Keratinocyte (primary cell): Measurements from ENCODE around the gene FAM72C.
"Not testable (repeated sequence)": the region's sequence is repeated elsewhere in the genome, so short reads cannot be mapped to it uniquely, and the experiment has no call there.

Experiments used
- CTCF ChIP-seq, 3 experiments: IDR thresholded peaks in 1 of 3; conservative IDR thresholded peaks in 1 of 3; optimal IDR thresholded peaks in 1 of 3; 2 replicates in 2 of 3; 3 replicates in 1 of 3; pipeline versions ENCODE3 to v1.5.1; 2011; ENCODE audit warnings: low read length in 3 of 3, mild to moderate bottlenecking in 3 of 3, moderate library complexity in 2 of 3, control low read depth in 1 of 3, inconsistent platforms in 1 of 3; ENCODE audit not compliant: insufficient read depth in 2 of 3; ENCODE audit errors: extremely low read depth in 1 of 3
- EZH2 ChIP-seq: IDR thresholded peaks from one replicate; pipeline ENCODE4 v1.6.1; 2012; ENCODE audit warnings: inconsistent platforms, mild to moderate bottlenecking, low read length, moderate library complexity

- TF ChIP-seq CTCF (optimal IDR thresholded peaks at IDR 0.05 in 1 of 3, IDR thresholded peaks at IDR 0.05 in 1 of 3, conservative IDR thresholded peaks at IDR 0.05 in 1 of 3; ENCODE audit: extremely low read depth in 1 of 3, insufficient read depth in 2 of 3, low read length in 3 of 3); EZH2: not testable (repeated sequence)
These were observed 47.3 kb upstream of the FAM72C start for GRCh38 chr1:144019101-144019500.
